ENCODE results near the gene ZNF488.

The ZNF488 gene

GRCh38 chr10:47326306-47326926, 57.7 kb downstream of the ZNF488 start:
- DNase-seq = no peak

- DNase-seq = no peak
These were observed 58.5 kb downstream of the ZNF488 start for GRCh38 chr10:47325303-47326291.

- DNase-seq = no peak
These were observed 60.3 kb downstream of the ZNF488 start for GRCh38 chr10:47323636-47324296.

- DNase-seq = no peak
These were observed 61.0 kb downstream of the ZNF488 start for GRCh38 chr10:47323087-47323486.

- DNase-seq = no peak
These were observed 61.6 kb downstream of the ZNF488 start, which contains the start of gene GDF2 for GRCh38 chr10:47322300-47323061. GDF2 (plus strand) TSS chr10:47322454; CDS start chr10:47322669, 215 bp downstream.

- DNase-seq = no peak
These were observed 62.4 kb downstream of the ZNF488 start for GRCh38 chr10:47321521-47322195.

GRCh38 chr10:47320812-47321211, 63.3 kb downstream of the ZNF488 start:
- DNase-seq = no peak

GRCh38 chr10:47319784-47320183, 64.3 kb downstream of the ZNF488 start:
- DNase-seq = no peak

- no peak for DNase-seq
These were observed 65.4 kb downstream of the ZNF488 start for GRCh38 chr10:47318706-47319105.

GRCh38 chr10:47317251-47317650, 66.8 kb downstream of the ZNF488 start:
- no peak for DNase-seq

GRCh38 chr10:47316131-47316530, 68.0 kb downstream of the ZNF488 start:
- DNase-seq = no peak
